HG03045 (cell line): Measurements from ENCODE around the gene PPP6R2.
A peak's percentile ranks its signal among the peaks of the same experiment; 100 is the strongest.
"Not testable (repeated sequence)": the region's sequence is repeated elsewhere in the genome, so short reads cannot be mapped to it uniquely, and the experiment has no call there.

Source experiments
- ATAC-seq: cut with Tn5 transposase; IDR thresholded peaks from one replicate; pipeline ENCODE4 v1.9.1; 2021; ENCODE audit warnings: mild to moderate bottlenecking, moderate library complexity; ENCODE audit not compliant: unreplicated experiment

PPP6R2 gene

GRCh38 chr22:50338860-50339462 is 4.2 kb upstream of the PPP6R2 start:
- ATAC-seq = no peak

- no peak for ATAC-seq
Measured at GRCh38 chr22:50339945-50340879, 2.9 kb upstream of the PPP6R2 start.

GRCh38 chr22:50341977-50342650 is 1.0 kb upstream of the PPP6R2 start:
- ATAC-seq = peak; percentile 49

- no peak for ATAC-seq
Measured at GRCh38 chr22:50343541-50343935, 411 bp downstream of the PPP6R2 start.

- ATAC-seq = no peak
Measured at GRCh38 chr22:50346470-50346869, 3.3 kb downstream of the PPP6R2 start.

DNA sequence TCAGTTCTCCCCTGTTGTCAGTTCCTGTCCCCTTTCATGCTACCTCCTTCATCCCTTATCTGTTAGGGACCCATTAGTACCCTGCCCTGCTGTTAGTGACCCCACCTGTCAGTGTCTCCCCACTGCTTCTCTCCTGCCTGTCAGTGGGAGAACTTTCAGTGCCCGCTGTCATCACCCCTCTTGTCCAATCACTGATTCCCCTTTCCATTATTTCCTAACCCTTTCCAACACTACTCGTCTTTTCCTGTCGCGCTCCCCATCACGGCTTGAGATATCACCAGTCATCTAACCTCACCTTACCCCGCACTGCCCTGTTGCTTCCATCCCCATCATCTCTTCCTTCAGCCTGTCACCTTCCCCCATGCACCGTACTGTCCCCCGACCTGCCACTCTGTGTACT is 4.0 kb downstream of the PPP6R2 start:
- ATAC-seq = no peak

DNA sequence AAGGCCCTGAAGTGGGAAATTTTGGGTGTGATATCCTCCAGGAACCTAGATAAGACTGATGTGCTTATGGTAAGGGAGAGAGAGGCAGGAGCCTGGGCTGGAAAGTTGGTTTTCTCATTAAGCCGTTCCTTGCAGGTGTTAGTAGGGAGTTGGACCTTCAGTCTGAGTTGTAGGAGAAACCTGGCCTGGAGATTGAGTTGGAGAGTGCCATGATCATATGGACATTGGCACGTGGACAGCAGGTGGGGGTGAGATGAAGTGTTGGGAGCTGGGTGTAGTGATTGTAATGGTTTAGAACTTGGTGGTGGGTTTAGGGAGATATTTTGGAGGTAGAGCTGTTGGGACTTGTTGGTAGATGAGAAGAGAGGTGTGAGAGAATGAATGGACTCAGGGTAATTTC is 4.9 kb downstream of the PPP6R2 start:
- ATAC-seq = no peak

DNA sequence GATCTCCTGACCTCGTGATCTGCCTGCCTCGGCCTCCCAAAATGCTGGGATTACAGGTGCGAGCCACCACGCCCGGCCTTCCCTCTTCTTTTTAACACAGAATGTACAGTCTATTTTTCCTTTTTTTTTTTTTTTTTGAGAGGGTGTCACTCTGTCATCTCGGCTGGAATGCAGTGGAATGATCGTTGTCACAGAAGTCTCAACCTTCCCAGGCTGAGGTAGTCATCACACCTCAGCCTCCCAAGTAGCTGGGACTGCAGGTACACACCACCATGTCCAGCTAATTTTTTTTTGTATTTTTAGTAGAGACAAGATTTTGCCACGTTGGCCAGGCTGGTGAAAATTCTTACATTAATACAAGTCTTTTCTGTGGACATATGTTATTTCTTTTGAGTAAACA is 13.1 kb downstream of the PPP6R2 start:
- no peak for ATAC-seq

GRCh38 chr22:50357222-50357621 is 14.1 kb downstream of the PPP6R2 start:
- no peak for ATAC-seq

DNA sequence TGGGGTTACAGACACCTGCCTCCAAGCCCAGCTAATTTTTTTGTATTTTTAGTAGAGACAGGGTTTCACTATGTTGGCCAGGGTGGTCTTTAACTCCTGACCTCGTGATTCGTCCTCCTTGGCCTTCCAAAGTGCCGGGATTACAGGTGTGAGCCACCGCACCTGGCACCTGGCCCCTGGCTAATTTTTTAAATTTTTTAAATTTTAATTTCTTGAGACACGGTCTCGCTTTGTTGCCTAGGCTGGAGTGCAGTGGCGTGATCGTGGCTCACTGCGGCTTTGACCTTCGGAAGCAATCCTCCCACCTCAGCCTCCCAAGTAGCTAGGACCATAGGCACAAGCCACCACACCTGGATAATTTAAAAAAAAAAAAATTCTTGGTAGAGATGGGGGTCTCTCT is 14.6 kb downstream of the PPP6R2 start:
- ATAC-seq = no peak

DNA sequence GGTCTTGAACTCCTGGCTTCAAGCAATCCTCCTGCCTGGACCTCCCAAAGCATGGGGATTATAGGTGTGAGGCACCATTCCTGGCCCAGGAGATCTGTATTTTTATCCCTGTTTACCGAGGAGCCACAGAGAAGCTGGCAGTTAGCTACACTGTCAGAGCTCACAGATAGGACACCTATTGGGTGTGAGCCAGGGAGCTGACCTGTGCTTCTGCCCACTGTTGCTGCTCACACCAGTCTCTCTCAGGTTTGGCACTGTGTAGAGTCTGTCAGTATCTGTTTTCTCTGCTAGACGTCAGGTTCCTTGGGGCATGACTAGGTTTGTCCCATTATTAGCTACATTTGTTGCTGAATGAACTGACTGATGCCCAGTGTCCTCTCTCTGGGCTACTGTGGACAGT is 17.5 kb downstream of the PPP6R2 start:
- no peak for ATAC-seq

DNA sequence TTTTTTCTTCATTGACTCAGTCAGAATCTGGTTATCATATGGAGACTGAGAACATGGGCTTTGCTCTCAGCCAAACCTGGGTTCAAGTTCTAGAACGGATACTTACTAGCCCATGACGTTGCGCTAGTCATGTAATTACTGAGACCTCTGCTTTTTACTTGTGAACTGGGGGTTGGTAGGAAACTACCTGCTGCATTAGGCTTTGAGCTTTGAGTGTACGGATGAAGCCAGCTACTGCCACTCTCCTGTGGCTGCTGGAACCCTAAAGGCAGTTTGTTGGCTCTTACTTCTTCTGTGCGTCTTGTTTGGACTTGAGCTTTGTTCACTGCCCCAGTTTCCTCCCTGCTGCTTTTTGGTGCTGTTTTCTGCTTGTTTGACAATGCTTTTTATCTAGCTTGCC is 18.1 kb downstream of the PPP6R2 start:
- ATAC-seq = no peak

GRCh38 chr22:50361688-50362087 is 18.6 kb downstream of the PPP6R2 start:
- no peak for ATAC-seq

GRCh38 chr22:50363166-50363802 is 20.2 kb downstream of the PPP6R2 start:
- ATAC-seq = no peak

DNA sequence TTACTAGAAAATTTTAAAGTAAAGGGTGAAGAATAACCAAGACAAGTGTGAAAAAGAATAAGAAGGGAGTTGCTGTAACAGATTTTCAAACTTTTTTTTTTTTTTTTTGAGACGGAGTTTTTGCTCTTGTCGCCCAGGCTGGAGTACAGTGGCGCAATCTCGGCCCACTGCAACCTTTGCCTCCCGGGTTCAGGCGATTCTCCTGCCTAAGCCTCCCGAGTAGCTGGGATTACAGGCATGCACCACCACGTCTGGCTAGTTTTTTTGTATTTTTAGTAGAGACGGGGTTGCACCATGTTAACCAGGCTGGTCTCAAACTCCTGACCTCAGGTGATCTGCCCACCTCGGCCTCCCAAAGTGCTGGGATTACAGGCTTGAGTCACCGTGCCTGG is 20.7 kb downstream of the PPP6R2 start:
- ATAC-seq = not testable (repeated sequence)

GRCh38 chr22:50367778-50368500 is 24.8 kb downstream of the PPP6R2 start:
- ATAC-seq = no peak

- no peak for ATAC-seq
Measured at GRCh38 chr22:50371101-50371648, 28.0 kb downstream of the PPP6R2 start.

- ATAC-seq = no peak
Measured at GRCh38 chr22:50376085-50376651, 33.0 kb downstream of the PPP6R2 start.

DNA sequence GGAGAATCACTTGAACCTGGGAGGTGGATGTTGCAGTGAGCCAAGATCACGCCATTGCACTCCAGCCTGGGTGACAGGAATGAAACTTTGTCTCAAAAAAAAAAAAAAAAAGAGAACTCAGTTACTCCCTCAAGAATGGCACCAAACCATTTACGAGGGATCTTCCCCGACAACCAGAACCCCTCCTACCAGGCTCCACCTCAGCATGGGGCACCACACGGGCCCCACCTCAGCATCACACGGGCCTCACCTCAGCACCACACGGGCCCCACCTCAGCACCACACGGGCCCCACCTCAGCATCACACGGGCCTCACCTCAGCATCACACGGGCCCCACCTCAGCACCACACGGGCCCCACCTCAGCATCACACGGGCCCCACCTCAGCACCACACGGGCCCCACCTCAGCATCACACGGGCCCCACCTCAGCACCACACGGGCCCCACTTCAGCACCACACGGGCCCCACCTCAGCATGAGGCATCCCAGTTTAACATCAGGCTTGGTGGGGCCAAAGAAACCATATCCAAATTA is 38.0 kb downstream of the PPP6R2 start:
- ATAC-seq = not testable (repeated sequence)
